ENCODE data around the gene NUDT22.

Gene NUDT22

DNA sequence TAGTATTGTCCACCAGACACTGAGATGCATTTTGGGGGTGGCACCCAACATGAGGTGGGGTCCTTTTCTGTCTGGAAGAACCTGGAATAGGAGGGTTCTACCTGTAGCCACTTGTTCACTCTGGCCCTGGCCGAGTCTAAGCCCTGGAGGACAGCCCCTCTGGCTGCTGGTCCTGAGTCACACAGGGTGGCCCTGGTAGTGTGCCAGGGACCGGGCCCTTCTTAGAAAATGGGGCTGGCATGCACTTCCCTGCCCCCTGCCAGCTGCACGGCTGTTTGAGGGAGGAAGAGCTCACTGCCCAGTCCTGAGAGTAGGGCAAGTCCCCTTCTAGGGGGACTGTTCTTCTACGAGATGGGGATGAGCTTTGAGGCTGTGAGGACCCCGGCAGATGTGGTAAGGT, 27.4 kb downstream of the NUDT22 start:
- DNase-seq (ENCODE audit: low read depth in 2 of 3, low spot score in 2 of 3) = no peak

DNA sequence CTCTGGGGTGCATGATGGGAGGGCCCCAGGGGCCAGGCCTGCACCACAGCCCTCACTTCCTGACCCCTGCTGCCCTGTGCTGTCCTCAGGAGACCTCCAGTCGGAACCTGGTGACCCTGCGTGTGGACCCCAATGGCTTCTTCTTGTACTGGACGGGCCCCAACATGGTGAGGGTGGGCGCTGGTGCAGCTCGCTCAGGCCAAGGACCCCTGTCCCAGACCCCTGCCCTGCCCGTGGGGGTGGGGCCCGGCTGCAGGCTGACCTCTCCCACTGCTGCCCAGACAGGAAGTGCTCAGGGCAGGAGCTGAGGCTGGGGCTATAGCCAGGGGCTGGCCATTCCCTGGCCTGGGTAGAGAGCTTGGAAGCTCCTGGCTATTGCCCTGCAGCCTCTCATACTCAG, 28.3 kb downstream of the NUDT22 start:
- no peak for DNase-seq (ENCODE audit: low read depth in 2 of 3, low spot score in 2 of 3)

DNA sequence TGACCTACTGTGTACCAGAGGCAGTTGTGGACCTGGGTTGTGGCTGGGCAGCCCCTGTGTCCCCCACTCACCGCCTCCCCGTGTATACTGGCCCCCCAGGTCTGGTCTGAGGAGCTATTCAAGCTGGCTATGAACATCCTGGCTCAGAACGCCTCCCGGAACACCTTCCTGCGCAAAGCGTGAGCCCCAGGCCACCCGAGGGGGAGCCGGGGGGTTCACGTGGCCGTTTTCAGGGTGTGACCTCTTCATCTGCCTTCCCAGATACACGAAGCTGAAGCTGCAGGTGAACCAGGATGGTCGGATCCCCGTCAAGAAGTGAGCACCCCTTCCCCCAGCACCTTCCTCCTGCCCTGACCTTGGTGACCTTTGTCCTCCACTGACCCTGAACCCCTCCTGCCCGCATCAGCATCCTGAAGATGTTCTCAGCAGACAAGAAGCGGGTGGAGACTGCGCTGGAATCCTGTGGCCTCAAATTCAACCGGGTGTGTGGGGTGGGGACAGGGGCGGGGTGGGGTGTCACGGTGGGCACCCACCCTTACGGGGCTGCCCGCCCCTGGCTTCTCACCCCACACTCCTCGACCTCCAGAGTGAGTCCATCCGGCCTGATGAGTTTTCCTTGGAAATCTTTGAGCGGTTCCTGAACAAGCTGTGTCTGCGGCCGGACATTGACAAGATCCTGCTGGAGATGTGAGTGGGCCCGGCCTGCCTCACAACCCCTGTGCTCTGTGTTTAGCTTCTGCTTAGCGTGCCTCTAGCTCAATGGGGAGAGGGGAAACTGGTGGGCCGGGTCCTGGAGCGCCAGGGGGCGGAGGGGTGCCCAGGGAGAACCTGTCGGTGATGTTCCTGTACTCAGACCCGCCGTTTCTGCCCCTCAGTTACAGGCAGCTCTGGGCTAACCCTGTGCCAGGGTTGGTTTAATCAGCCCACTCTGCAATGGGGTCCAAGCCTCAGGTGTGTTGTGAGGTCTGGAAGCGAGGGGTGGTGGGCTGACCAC, 29.4 kb downstream of the NUDT22 start:
- DNase-seq (ENCODE audit: low read depth in 2 of 3, low spot score in 2 of 3) = no peak

DNA sequence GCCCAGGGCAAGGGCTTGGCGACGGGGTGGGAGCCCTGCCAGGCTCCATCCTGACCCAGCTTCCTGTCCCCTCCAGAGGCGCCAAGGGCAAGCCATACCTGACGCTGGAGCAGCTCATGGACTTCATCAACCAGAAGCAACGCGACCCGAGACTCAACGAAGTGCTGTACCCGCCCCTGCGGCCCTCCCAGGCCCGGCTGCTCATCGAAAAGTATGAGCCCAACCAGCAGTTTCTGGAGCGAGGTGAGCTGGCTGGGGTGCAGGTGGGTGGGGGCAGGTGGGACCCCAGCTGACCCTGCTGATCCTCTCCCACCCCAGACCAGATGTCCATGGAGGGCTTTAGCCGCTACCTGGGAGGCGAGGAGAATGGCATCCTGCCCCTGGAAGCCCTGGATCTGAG, 30.2 kb downstream of the NUDT22 start:
- no peak for DNase-seq (ENCODE audit: low read depth in 2 of 3, low spot score in 2 of 3)

DNA sequence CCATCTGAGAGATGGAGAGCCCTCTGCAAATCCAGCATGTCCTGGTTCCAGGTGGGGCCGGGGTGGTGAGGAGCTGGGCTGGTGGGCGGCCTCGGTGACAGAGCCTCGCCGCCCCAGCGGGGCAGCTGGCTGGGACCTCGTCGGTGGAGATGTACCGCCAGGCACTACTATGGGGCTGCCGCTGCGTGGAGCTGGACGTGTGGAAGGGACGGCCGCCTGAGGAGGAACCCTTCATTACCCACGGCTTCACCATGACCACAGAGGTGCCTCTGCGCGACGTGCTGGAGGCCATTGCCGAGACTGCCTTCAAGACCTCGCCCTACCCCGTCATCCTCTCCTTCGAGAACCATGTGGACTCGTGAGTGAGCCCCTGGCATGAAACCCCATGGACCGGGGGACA, 32.3 kb downstream of the NUDT22 start:
- DNase-seq (ENCODE audit: low read depth in 2 of 3, low spot score in 2 of 3) = no peak

DNA sequence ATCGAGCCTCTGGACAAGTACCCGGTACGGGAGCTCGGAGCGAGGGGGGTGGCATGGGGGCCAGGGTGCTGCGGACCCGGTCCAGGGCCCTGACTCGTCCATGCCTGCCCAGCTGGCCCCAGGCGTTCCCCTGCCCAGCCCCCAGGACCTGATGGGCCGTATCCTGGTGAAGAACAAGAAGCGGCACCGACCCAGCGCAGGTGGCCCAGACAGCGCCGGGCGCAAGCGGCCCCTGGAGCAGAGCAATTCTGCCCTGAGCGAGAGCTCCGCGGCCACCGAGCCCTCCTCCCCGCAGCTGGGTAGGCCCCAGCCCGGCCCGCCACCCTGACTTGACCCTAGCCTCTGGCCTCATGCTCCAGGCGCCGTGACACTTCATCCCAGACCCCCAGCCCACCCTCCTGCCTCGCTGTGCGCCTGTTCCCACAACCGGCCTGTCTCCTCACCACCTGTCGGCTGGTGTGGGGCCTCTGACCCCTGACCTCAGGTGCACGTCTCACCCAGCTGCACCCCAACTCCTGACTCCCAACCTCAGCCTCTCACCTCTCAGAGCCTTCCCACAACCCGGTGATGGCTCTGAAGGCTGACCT, 33.0 kb downstream of the NUDT22 start:
- no peak for DNase-seq (ENCODE audit: low read depth in 2 of 3, low spot score in 2 of 3)

DNA sequence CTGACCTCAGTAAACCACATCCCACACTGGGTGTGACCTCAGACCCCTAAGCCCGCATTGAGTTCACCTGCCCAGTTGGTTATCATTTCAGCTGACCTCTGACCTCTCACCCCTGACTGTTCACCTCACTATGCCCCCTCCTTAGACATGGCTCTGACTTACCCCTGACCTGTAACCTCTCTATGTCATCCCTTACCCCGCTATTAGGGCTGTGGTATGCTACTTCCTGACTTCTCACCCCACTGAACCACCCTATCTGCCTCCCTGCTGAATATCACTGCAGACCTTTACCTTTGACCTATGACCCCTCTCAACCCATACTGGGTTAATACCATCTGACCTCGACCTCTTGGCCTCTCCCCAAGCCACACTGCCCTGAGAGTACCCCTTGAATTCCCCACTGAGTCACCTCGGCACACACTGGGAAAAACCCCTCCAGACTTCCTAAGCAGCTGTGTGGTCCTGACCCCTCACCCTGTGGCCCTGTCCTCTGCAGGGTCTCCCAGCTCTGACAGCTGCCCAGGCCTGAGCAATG, 33.5 kb downstream of the NUDT22 start:
- no peak for DNase-seq (ENCODE audit: low read depth in 2 of 3, low spot score in 2 of 3)

DNA sequence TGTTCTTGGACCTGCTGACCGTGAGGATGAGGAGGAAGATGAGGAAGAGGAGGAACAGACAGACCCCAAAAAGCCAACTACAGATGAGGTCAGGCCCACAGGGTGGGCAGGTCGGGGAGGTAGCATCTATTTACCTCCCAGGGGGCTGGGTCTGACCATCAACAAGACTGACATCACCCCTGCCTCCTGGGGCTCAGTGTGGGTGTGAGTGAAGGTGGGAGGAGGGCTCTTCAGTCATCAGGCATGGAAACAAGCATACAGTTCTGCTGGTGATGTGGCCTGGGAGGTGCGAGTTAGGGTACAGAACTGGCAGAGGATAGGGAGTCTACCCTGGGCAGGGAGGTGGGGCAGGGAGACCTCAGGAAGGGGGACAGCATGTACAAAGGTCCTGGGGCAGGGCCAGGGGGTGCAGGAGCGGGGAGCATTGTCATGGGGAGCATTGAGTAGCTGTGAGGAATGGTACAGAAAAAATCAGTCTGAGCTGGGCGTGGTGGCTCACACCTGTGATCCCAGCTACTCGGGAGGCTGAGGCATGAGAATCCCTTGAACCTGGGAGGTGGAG, 34.2 kb downstream of the NUDT22 start:
- no peak for DNase-seq (ENCODE audit: low read depth in 2 of 3, low spot score in 2 of 3)

DNA sequence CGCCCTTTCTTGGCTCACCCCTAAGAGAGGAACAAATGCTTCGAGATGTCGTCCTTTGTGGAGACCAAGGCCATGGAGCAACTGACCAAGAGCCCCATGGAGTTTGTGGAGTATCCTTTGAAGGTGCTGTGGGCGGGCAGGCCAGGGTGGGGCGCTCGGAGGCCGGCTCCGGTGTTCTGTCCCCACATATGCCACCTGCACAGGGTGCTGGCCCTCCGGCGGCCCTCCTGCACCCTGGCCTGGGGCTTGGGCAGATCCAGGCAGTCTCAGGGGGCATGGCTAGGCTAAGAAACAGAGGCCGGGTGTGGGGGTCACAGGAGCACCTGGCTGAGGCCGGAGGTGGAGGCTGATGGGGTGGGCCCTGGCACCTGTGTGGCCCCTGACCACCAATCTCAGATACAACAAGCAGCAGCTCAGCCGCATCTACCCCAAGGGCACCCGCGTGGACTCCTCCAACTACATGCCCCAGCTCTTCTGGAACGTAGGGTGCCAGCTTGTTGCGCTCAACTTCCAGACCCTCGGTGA, 35.5 kb downstream of the NUDT22 start:
- no peak for DNase-seq (ENCODE audit: low read depth in 2 of 3, low spot score in 2 of 3)

DNA sequence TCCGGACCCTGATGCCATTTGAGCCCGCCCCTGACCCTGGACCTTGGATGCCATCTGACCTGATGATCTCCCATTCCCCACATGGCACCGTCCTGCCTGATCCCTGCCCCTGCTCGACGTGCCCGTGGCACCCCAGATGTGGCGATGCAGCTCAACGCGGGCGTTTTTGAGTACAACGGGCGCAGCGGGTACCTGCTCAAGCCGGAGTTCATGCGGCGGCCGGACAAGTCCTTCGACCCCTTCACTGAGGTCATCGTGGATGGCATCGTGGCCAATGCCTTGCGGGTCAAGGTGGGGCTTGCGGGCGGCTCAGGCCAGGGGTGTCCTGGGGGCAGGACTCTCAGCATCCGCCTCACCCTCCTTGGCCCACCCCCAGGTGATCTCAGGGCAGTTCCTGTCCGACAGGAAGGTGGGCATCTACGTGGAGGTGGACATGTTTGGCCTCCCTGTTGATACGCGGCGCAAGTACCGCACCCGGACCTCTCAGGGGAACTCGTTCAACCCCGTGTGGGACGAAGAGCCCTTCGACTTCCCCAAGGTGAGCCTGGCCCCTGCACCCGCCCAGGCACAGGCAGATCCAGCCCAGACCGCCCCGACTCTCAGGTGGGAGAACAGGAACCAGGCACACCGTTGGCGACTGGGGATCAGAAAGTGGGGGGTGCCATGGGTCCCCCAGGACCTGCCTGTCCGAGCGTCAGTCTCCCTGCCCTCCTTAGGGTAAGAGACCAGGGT, 36.4 kb downstream of the NUDT22 start:
- no peak for DNase-seq (ENCODE audit: low read depth in 2 of 3, low spot score in 2 of 3)

DNA sequence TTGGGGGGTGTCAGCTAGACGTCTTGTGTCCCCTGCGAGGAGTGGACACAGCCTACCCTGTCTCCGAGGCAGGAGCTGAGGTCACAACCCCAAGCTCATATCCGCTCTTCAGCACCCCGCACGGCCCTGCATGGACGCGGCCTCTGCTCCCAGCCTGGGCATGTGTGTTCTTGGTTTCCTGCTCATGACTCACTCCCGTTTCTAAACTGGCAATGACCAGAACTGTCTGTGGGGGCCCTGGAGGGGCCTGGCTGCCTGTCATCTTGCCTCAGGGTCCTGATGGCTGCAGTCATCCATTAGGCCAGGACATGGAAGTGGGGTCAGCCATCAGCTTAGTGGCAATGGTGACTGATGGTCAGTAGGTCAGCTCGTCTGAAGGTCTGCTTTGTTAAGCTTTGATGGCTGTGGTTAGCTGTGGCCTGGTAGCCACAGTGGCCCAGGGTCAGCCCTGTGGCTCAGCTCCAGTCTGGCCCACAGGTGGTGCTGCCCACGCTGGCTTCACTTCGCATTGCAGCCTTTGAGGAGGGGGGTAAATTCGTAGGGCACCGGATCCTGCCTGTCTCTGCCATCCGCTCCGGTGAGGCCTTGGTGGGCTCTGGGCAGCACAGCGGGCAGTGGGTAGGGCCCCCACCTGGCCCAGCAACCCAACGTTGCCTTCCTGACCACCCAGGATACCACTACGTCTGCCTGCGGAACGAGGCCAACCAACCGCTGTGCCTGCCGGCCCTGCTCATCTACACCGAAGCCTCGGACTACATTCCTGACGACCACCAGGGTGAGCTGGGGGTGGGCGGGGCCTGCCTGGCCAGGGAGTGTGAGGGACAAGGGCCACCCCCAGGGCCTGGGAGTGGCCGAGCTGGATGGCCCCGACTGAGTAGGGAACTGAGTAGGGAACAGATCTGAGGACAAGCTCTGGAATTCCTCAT, 37.2 kb downstream of the NUDT22 start:
- DNase-seq (ENCODE audit: low read depth in 2 of 3, low spot score in 2 of 3) = no peak

DNA sequence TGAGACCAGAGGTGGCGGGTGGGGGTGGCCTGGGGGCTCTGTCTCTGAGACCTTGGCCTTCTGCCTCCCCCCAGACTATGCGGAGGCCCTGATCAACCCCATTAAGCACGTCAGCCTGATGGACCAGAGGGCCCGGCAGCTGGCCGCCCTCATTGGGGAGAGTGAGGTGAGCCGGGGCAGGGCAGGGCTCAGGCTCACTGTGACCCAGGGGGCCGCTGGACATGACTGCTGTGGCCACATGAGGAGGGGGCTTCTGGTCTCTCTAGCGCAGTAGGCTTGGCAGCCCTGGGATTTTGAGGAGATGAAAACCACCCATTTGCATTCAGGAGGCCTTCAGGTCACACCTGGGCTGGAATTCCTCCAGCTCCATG, 37.9 kb downstream of the NUDT22 start:
- DNase-seq (ENCODE audit: low read depth in 2 of 3, low spot score in 2 of 3) = no peak

DNA sequence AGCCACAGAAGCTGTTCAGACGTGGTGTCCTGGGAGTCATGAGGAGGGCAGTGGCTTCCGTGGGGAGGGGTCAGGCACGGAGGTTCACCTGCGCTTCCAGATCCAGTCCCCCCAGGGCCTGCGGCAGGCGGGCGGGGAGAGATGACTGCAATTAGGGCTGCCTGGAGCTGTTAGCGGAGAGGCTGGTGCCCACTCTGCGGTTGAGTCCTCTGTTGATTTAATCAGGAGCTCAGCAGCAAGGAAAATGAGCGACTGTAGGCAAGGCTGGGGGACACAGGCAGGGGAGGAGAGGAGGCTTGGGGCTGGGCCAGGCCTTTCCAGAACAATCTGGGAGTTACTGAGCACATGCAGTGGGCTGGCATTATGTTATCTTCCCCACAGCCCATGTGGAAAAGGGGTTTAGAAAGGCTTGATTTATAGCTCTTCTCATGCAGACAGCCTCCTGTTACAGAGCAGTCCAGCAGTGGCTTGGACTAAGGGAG, 38.3 kb downstream of the NUDT22 start:
- no peak for DNase-seq (ENCODE audit: low read depth in 2 of 3, low spot score in 2 of 3)

DNA sequence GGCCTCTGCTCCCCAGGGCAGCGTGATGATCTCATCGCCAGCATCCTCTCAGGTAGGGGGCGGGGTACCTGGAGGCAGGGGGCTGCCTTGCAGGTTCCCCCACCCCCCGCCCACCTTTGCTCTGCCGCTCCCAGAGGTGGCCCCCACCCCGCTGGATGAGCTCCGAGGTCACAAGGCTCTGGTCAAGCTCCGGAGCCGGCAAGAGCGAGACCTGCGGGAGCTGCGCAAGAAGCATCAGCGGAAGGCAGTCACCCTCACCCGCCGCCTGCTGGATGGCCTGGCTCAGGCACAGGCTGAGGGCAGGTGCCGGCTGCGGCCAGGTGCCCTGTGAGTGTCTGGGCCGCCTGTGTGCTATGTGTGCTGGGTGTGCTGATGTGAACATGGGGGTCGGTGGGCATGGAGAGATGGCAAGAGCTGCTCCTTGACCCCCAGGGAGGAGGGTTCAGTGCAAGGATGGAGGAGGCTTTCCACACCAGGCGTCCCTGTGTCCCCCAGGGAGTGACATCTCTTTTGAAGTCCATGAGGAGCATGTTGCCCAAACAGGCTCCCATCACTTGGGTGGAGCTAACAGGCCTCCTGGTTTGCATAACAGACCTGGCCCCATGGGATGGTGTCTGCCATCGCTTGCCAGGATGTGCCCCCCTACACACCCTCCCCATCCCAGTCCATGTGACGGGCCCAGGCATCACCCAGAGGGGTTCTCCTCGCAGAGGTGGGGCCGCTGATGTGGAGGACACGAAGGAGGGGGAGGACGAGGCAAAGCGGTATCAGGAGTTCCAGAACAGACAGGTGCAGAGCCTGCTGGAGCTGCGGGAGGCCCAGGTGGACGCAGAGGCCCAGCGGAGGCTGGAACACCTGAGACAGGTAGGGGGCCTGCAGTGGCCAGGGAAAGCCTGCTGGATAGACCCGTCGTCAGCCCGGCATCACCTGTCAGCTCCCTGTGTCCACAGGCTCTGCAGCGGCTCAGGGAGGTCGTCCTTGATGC, 39.4 kb downstream of the NUDT22 start:
- DNase-seq (ENCODE audit: low read depth in 2 of 3, low spot score in 2 of 3) = no peak

DNA sequence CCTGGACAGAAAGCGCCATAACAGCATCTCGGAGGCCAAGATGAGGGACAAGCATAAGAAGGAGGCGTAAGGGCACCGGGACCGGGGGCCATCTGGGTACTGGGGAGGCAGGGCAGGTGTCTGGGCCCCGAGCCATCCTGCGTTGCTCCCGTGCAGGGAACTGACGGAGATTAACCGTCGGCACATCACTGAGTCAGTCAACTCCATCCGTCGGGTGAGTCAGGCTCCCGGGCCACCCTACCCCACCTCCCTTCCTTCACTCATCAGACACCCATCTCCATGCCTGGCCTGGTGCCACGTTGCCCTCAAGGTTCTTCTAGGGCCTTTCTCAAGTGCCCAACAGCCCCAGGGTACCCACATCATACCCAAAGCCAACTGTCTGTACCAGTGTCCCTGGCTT, 40.3 kb downstream of the NUDT22 start:
- DNase-seq (ENCODE audit: low read depth in 2 of 3, low spot score in 2 of 3) = no peak

DNA sequence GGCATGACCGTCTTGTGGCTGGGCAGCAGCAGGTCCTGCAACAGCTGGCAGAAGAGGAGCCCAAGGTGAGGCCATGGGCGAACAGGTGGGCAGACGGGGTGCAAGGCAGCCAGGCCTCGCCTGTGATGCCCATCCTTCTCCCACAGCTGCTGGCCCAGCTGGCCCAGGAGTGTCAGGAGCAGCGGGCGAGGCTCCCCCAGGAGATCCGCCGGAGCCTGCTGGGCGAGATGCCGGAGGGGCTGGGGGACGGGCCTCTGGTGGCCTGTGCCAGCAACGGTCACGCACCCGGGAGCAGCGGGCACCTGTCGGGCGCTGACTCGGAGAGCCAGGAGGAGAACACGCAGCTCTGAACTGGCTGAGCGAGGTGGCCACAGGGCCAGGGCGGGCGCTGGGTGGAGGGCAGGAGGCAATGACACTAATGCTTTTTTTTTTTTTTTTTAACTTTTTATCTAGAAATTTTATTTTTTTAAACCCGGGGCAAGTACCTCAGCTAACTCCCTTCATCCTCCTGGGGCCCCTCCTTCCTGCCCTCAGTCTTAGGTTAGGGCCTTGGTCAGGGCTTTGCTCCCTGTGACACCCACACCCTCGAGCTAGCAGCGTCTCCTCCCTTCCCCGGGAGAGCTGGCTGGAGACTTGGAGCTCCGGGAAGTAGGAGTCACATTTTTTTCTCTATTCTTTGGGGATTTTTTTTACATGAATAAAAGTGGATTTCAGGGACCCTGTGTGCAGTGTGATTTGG, 41.3 kb downstream of the NUDT22 start:
- no peak for DNase-seq (ENCODE audit: low read depth in 2 of 3, low spot score in 2 of 3)

DNA sequence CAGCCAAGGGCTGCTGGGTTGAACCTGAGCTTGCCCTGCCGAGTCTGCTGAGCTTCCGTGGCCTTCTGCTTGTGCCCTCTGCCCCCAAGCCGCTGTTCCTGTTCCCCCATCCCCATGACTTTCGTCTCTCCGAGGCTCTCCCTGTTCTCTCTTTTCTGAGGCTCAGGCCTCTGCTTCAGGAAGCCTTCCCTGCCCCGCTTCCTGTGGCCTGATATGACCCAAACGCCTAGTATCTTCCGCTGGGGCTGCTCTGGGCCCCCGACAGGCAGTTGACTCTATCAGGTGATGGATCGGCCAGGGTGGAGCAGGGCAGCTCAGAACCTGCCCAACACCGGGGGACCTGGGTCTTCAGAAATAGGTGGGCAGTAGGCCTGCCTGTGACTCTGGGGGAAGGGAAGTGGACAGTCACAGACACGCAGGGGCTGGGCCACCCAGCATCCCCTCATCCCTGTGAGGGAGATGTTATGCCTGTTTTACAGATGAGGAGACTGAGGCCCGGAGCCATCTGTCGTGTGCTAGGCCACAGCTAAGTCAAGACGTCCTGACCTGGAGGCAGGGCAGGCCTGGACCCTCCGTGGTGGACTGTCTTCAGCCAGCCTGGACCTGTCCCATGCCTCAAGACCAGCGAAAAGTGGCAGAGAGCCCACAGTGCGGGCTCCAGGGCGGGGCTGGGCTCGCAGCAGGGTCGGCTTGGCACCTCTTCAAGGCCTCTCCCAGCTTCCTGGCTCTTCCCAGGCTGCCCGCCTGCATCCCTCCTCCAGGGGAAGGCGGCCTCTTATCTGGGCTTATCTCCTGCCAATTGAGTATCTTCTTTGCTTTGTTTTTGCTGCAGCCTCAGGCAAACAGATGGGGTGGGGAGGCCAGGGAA, 42.2 kb downstream of the NUDT22 start:
- no peak for DNase-seq (ENCODE audit: low read depth in 2 of 3, low spot score in 2 of 3)

All from activated CD8-positive, alpha-beta memory T cell treated with anti-CD3 and anti-CD28 coated beads for 48 hours (primary cell).